Gastrocnemius medialis (tissue), 4 donors: ENCODE data around the gene COG7. TPM values are rescaled to one million over a fixed set of nuclear protein-coding genes. Genes with fewer than 3 reads are reported as not detected.
A peak's percentile ranks its signal among the peaks of the same experiment; 100 is the strongest.
"Not testable (repeated sequence)": the region's sequence is repeated elsewhere in the genome, so short reads cannot be mapped to it uniquely, and the experiment has no call there.

ENCODE experiments used
- ATAC-seq, 2 donors: fragments of 150-250 bp; one replicate each; pipeline ENCODE4 v1.9.1; 2016
- DNase-seq, 2 donors: peaks; one replicate each; pipeline ENCODE4 v3.0.0-alpha.2; 2019
- H3K27ac ChIP-seq, 4 donors: fragments of 200-600 bp; sonication (generic); 1 replicate in 1 of 4; 2 replicates in 3 of 4; pipeline ENCODE4 v1.5.1; 2016 to 2018; ENCODE audit warnings: mild to moderate bottlenecking in 2 of 4, moderate library complexity in 1 of 4
- H3K27me3 ChIP-seq, 3 donors: fragments of 200-600 bp; sonication (generic) in 2 of 3; 1 replicate in 1 of 3; 2 replicates in 2 of 3; pipeline versions ENCODE4 v1.5.1 to v1.6.0; 2016 to 2019; ENCODE audit warnings: mild to moderate bottlenecking in 1 of 3, moderate library complexity in 1 of 3
- H3K36me3 ChIP-seq, 2 donors: fragments of 200-600 bp; sonication (generic) in 1 of 2; one replicate each; pipeline ENCODE4 v1.5.1; 2017 to 2018
- H3K4me1 ChIP-seq, 2 donors: fragments of 200-600 bp; sonication (generic) in 1 of 2; one replicate each; pipeline ENCODE4 v1.5.1; 2016 to 2017; ENCODE audit warnings: mild to moderate bottlenecking in 2 of 2
- H3K4me3 ChIP-seq, 4 donors: fragments of 200-600 bp; sonication (generic) in 3 of 4; 1 replicate in 1 of 4; 2 replicates in 3 of 4; pipeline ENCODE4 v1.5.1; 2016 to 2019; ENCODE audit warnings: mild to moderate bottlenecking in 2 of 4
- H3K9me3 ChIP-seq, 3 donors: fragments of 200-600 bp; sonication (generic) in 2 of 3; 1 replicate in 1 of 3; 2 replicates in 2 of 3; pipeline ENCODE4 v1.5.1; 2016 to 2019
- POLR2A ChIP-seq, 2 donors: fragments of 450-650 bp; IDR thresholded peaks; one replicate each; pipeline ENCODE4 v1.6.1; 2017; ENCODE audit warnings: antibody characterized with exemption in 2 of 2, mild to moderate bottlenecking in 2 of 2, moderate library complexity in 2 of 2
- in situ Hi-C, 4 donors: fragments of 200-750 bp; cut with MboI; loops; one replicate each; pipeline versions ENCODE4 v1.15.0 to v1.8.0; 2017; ENCODE audit warnings: low sequenced_read_pairs in 4 of 4
- intact Hi-C: fragments of 100-400 bp; cut with DNase I; formaldehyde crosslinking; loops from one replicate; pipeline ENCODE4 v1.15.1; 2023; ENCODE audit warnings: low total_unique reads
- total RNA-seq, 4 donors: library from RNA; depleted of rRNA; stranded (reverse); fragments of >200 nt; gene quantifications; one replicate each; pipeline versions ENCODE4 v1.1.0 to v1.2.3, GENCODE V29; 2016
- TF ChIP-seq, protein P1 (sequence below), 5 experiments: fragments of 450-650 bp in 3 of 5; fragments of 200-600 bp in 2 of 5; sonication (generic) in 2 of 5; IDR thresholded peaks in 4 of 5; conservative IDR thresholded peaks in 1 of 5; 1 replicate in 4 of 5; 2 replicates in 1 of 5; pipeline ENCODE4 v1.5.1; 2016 to 2019; ENCODE audit warnings: antibody characterized with exemption in 5 of 5, mild to moderate bottlenecking in 3 of 5, moderate library complexity in 3 of 5

COG7 gene
- total RNA-seq, 4 donors from 2014 or later = 6.6 to 12.9 (median 7.1) TPM

- in situ Hi-C loops = no loop called here
- ATAC-seq (no peak), DNase-seq (no peak)
- TF ChIP-seq, protein P1, sequence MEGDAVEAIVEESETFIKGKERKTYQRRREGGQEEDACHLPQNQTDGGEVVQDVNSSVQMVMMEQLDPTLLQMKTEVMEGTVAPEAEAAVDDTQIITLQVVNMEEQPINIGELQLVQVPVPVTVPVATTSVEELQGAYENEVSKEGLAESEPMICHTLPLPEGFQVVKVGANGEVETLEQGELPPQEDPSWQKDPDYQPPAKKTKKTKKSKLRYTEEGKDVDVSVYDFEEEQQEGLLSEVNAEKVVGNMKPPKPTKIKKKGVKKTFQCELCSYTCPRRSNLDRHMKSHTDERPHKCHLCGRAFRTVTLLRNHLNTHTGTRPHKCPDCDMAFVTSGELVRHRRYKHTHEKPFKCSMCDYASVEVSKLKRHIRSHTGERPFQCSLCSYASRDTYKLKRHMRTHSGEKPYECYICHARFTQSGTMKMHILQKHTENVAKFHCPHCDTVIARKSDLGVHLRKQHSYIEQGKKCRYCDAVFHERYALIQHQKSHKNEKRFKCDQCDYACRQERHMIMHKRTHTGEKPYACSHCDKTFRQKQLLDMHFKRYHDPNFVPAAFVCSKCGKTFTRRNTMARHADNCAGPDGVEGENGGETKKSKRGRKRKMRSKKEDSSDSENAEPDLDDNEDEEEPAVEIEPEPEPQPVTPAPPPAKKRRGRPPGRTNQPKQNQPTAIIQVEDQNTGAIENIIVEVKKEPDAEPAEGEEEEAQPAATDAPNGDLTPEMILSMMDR (IDR thresholded peaks at IDR 0.05 in 4 of 5, conservative IDR thresholded peaks at IDR 0.05 in 1 of 5) = no peak
- no peak for TF ChIP-seq POLR2A (IDR thresholded peaks at IDR 0.05)
- peaks cover 4 to 34% of the 10 kb centered on the region in 2 donors for H3K4me1 ChIP-seq
- peak overlapping the region; percentile 74 to 90 (median 78) for H3K4me3 ChIP-seq
- intact Hi-C loops = loop anchor here (2.0 to 5.0 kb wide), 2 partner anchors 105 to 145 kb away; partner anchors contain the start of genes EARS2, NDUFAB1 and UBFD1
- no peaks in the 10 kb centered on the region for H3K27me3 ChIP-seq
- H3K36me3 ChIP-seq = no peaks in the 10 kb centered on the region
- H3K9me3 ChIP-seq = no peaks in the 10 kb centered on the region
- H3K27ac ChIP-seq = peak overlapping the region; percentile 77 to 87 (median 82)
Measured at GRCh38 chr16:23452221-23452571, 793 bp downstream of the COG7 start.

- intact Hi-C loops = no loop called here
Measured at GRCh38 chr16:23448392-23448791, 4.6 kb downstream of the COG7 start.

GRCh38 chr16:23437542-23437941, 15.4 kb downstream of the COG7 start:
- DNase-seq, ATAC-seq, H3K27me3 ChIP-seq, intact Hi-C loops, H3K4me3 ChIP-seq, H3K27ac ChIP-seq, H3K9me3 ChIP-seq, H3K4me1 ChIP-seq: not testable (repeated sequence)
- peaks cover 0 to 40% of the 10 kb centered on the region in 2 donors for H3K36me3 ChIP-seq
- in situ Hi-C loops = loop anchor here in 2 of 4 donors (5.0 kb wide), 2 partner anchors 255 to 260 kb away; partner anchors contain the start of gene SCNN1G (in 1 of the 2)

More at GRCh38 chr16:23448392-23448791, 4.6 kb downstream of the COG7 start:
- Histone ChIP-seq H3K27ac (no peak overlapping the region), H3K4me1 (peaks cover 0 to 27% of the 10 kb centered on the region in 2 donors), H3K36me3 (peaks cover 0 to 21% of the 10 kb centered on the region in 2 donors), H3K27me3 (no peaks in the 10 kb centered on the region), H3K4me3 (no peak overlapping the region), H3K9me3 (no peaks in the 10 kb centered on the region)
- no peak for TF ChIP-seq POLR2A (IDR thresholded peaks at IDR 0.05)
- TF ChIP-seq, protein P1 (IDR thresholded peaks at IDR 0.05 in 4 of 5, conservative IDR thresholded peaks at IDR 0.05 in 1 of 5) = no peak
- DNase-seq (no peak), ATAC-seq (no peak)
- in situ Hi-C loops = no loop called here

GRCh38 chr16:23436951-23437350, 16.0 kb downstream of the COG7 start:
- peaks cover 0 to 40% of the 10 kb centered on the region in 2 donors for H3K36me3 ChIP-seq
- peaks cover 0 to 5% of the 10 kb centered on the region in 2 donors for H3K4me1 ChIP-seq
- no peak for TF ChIP-seq POLR2A (IDR thresholded peaks at IDR 0.05)
- TF ChIP-seq, protein P1 (IDR thresholded peaks at IDR 0.05 in 4 of 5, conservative IDR thresholded peaks at IDR 0.05 in 1 of 5) = no peak
- H3K4me3 ChIP-seq = no peak overlapping the region
- H3K27me3 ChIP-seq = no peaks in the 10 kb centered on the region
- no peak for DNase-seq
- H3K9me3 ChIP-seq = no peaks in the 10 kb centered on the region
- in situ Hi-C loops = loop anchor here in 2 of 4 donors (5.0 kb wide), 2 partner anchors 255 to 260 kb away; partner anchors contain the start of gene SCNN1G (in 1 of the 2)
- intact Hi-C loops = no loop called here
- no peak for ATAC-seq
- no peak overlapping the region for H3K27ac ChIP-seq

GRCh38 chr16:23435500-23435899, 17.5 kb downstream of the COG7 start:
- Histone ChIP-seq H3K4me3 (no peak overlapping the region), H3K36me3 (peaks cover 0 to 43% of the 10 kb centered on the region in 2 donors), H3K9me3 (no peaks in the 10 kb centered on the region), H3K27ac (no peak overlapping the region), H3K4me1 (peaks cover 0 to 5% of the 10 kb centered on the region in 2 donors), H3K27me3 (no peaks in the 10 kb centered on the region)
- DNase-seq = peak in 1 of 2 donors; percentile 27
- intact Hi-C loops = loop anchor here (2.0 kb wide), 1 partner anchor 87 kb away; no protein-coding TSS in a partner anchor
- no peak for TF ChIP-seq POLR2A (IDR thresholded peaks at IDR 0.05)
- TF ChIP-seq, protein P1 (IDR thresholded peaks at IDR 0.05 in 4 of 5, conservative IDR thresholded peaks at IDR 0.05 in 1 of 5) = peak; percentile 63 to 78 (median 72)
- in situ Hi-C loops = loop anchor here in 2 of 4 donors (5.0 kb wide), 2 partner anchors 253 to 258 kb away; partner anchors contain the start of gene SCNN1G (in 1 of the 2)
- peak in 1 of 2 donors; percentile 62 for ATAC-seq
